ENCODE results near the gene ENSA. TPM values are rescaled to one million over a fixed set of nuclear protein-coding genes. Genes with fewer than 3 reads are reported as not detected.

Gene ENSA
- total and polyA plus RNA-seq, 2 donors (not counting 3 experiments of a cell fraction or from before 2014, with no cell fraction given), result 32.4 to 155 TPM

GRCh38 chr1:150612014-150612345, 17.4 kb downstream of the ENSA start:
- Histone ChIP-seq H3K27me3 (ENCODE audit: control insufficient read depth in 2 of 2, insufficient read depth in 2 of 2, low read length in 2 of 2) (no peaks in the 10 kb centered on the region), H2AFZ (ENCODE audit: low read depth, low read length) (no peak overlapping the region), H3K4me3 (replicated peaks in 1 of 3; ENCODE audit: insufficient read depth in 1 of 3, low read depth in 1 of 3, low read length in 3 of 3) (peak overlapping the region in 1 of 3 experiments; percentile 8), H3K4me2 (ENCODE audit: insufficient read depth, low read length) (peak overlapping the region; percentile 67), H3K9me3 (replicated peaks; ENCODE audit: control insufficient read depth, insufficient read depth, low read length) (no peaks in the 10 kb centered on the region), H3K9me1 (replicated peaks; ENCODE audit: control insufficient read depth, extremely low read depth, insufficient read depth, low read length) (no peaks in the 10 kb centered on the region), H3K36me3 (ENCODE audit: control insufficient read depth in 2 of 2, extremely low read depth in 1 of 2, insufficient read depth in 2 of 2, low read length in 2 of 2) (no peaks in the 10 kb centered on the region), H3K9ac (replicated peaks; ENCODE audit: extremely low read depth, insufficient read depth, low read length) (peak overlapping the region; percentile 96), H4K20me1 (replicated peaks; ENCODE audit: control insufficient read depth, extremely low read depth, insufficient read depth, low read length) (no peaks in the 10 kb centered on the region), H3K27ac (ENCODE audit: insufficient read depth, low read depth, low read length) (peak overlapping the region; percentile 100), H3K79me2 (ENCODE audit: control insufficient read depth, insufficient read depth, low read length) (peaks cover 13% of the 10 kb centered on the region), H3K4me1 (ENCODE audit: control insufficient read depth, extremely low read depth, insufficient read depth, low read length) (peaks cover 43% of the 10 kb centered on the region)
- POLR2A ChIA-PET, result interaction anchor here (0.7 to 1.0 kb wide), 4 partner anchors 17 to 263 kb away, joined by 3 to 9 read pairs (median 5); partner anchors contain the start of gene MCL1
- FAIRE-seq, result no peak
- intact Hi-C loops (cut with micrococcal nuclease) (no loop called here), dilution Hi-C loops (cut with MboI; ENCODE audit: extremely low pct_ligation_motif_present, low sequenced_read_pairs) (no loop called here)
- DNase-seq (ENCODE audit: low read depth, low spot score), result no peak
- CTCF ChIA-PET, result interaction anchor here (0.6 to 13.1 kb wide), 6 partner anchors 7 to 47 kb away, joined by 3 to 288 read pairs (median 4); partner anchors contain the start of gene MCL1
- TF ChIP-seq POLR2A (IDR thresholded peaks at IDR 0.05; ENCODE audit: low read depth, low read length) (no peak), GATA2 (IDR thresholded peaks at IDR 0.05; ENCODE audit: insufficient read depth, insufficient read length, low read depth, low read length) (no peak), MAX (IDR thresholded peaks at IDR 0.05; ENCODE audit: insufficient read depth, insufficient read length) (no peak), EZH2 (IDR thresholded peaks at IDR 0.05; ENCODE audit: borderline replicate concordance, low read depth, low read length, severe bottlenecking) (no peak), CTCF (IDR thresholded peaks at IDR 0.05; ENCODE audit: extremely low read depth in 1 of 2, insufficient read depth in 1 of 2, low read depth in 1 of 2, low read length in 2 of 2) (no peak), POLR2AphosphoS5 (IDR thresholded peaks at IDR 0.05; ENCODE audit: insufficient read depth, low read depth, low read length) (no peak), MYC (IDR thresholded peaks at IDR 0.05; ENCODE audit: low read depth, low read length) (no peak), FOS (IDR thresholded peaks at IDR 0.05; ENCODE audit: borderline replicate concordance, insufficient read depth, low read length) (no peak), JUN (IDR thresholded peaks at IDR 0.05; ENCODE audit: borderline replicate concordance, insufficient read depth, insufficient read length, low read depth) (no peak)
- BruUV-seq (replicated peaks), result TSS peak; percentile 93
